Uterus (tissue), 2 donors: Measurements from ENCODE around the gene PRKG1.

Experiments used
- POLR2A ChIP-seq, 2 donors: fragments of 450-650 bp; IDR thresholded peaks; one replicate each; pipeline ENCODE4 v1.6.1; 2016; ENCODE audit warnings: antibody characterized with exemption in 2 of 2, mild to moderate bottlenecking in 1 of 2, moderate library complexity in 1 of 2
- TF ChIP-seq, protein P1 (sequence below), 4 experiments: fragments of 200-600 bp in 2 of 4; fragments of 450-650 bp in 2 of 4; sonication (generic) in 2 of 4; IDR thresholded peaks; one replicate each; pipeline ENCODE4 v1.5.1; 2016 to 2019; ENCODE audit warnings: antibody characterized with exemption in 4 of 4, mild to moderate bottlenecking in 2 of 4, moderate library complexity in 1 of 4

DNA sequence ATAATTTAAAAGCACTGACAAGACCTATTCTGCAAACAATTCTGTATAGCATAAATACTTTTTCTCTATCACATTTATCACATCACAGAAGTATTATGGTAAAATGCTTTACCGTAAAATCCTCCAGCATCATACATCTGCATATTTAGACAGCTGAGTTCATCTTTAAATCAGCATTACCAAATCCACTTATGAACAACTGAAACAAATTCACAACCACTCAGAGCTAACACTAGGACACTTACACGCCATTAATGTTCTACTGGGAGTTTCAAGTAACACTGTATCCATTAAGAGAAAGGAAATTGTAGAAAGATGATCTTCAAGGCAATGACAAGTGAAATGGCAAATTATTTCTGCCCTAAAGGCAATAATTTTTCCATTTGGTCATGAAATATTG is 1134.1 kb downstream of the PRKG1 start:
- TF ChIP-seq, protein P1, sequence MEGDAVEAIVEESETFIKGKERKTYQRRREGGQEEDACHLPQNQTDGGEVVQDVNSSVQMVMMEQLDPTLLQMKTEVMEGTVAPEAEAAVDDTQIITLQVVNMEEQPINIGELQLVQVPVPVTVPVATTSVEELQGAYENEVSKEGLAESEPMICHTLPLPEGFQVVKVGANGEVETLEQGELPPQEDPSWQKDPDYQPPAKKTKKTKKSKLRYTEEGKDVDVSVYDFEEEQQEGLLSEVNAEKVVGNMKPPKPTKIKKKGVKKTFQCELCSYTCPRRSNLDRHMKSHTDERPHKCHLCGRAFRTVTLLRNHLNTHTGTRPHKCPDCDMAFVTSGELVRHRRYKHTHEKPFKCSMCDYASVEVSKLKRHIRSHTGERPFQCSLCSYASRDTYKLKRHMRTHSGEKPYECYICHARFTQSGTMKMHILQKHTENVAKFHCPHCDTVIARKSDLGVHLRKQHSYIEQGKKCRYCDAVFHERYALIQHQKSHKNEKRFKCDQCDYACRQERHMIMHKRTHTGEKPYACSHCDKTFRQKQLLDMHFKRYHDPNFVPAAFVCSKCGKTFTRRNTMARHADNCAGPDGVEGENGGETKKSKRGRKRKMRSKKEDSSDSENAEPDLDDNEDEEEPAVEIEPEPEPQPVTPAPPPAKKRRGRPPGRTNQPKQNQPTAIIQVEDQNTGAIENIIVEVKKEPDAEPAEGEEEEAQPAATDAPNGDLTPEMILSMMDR (IDR thresholded peaks at IDR 0.05) = no peak
- no peak for TF ChIP-seq POLR2A (IDR thresholded peaks at IDR 0.05)
